Measurements from ENCODE around the gene NDUFB6.
"Not testable (repeated sequence)": the region's sequence is repeated elsewhere in the genome, so short reads cannot be mapped to it uniquely, and the experiment has no call there.

Gene NDUFB6

GRCh38 chr9:32572900-32573523, at the start of gene NDUFB6:
NDUFB6 (minus strand) TSS chr9:32573159; CDS start chr9:32573060, 99 bp downstream.
- peak; percentile 33 for FAIRE-seq

DNA sequence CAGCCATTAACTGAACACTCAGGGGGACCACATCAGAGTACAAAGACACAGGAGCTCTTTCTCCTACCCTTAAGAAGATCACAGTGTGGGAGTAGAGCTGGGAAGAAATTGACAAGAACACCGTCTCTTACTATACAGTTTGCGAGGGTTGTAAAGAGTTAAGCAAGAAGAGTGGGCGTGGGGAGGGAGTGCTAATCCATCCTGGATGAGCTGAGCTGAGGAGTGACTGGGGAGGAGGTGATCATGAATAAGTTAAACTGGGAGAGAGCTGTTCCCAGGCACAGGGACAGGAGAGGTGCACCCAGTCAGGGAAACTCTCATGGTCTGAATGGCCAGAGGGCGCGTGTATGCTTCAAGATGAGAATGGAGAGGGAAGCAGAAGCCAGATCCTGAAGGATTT, 45.3 kb upstream of the NDUFB6 start:
- no peak for FAIRE-seq

GRCh38 chr9:32606811-32607210, 33.9 kb upstream of the NDUFB6 start:
- FAIRE-seq, result no peak

DNA sequence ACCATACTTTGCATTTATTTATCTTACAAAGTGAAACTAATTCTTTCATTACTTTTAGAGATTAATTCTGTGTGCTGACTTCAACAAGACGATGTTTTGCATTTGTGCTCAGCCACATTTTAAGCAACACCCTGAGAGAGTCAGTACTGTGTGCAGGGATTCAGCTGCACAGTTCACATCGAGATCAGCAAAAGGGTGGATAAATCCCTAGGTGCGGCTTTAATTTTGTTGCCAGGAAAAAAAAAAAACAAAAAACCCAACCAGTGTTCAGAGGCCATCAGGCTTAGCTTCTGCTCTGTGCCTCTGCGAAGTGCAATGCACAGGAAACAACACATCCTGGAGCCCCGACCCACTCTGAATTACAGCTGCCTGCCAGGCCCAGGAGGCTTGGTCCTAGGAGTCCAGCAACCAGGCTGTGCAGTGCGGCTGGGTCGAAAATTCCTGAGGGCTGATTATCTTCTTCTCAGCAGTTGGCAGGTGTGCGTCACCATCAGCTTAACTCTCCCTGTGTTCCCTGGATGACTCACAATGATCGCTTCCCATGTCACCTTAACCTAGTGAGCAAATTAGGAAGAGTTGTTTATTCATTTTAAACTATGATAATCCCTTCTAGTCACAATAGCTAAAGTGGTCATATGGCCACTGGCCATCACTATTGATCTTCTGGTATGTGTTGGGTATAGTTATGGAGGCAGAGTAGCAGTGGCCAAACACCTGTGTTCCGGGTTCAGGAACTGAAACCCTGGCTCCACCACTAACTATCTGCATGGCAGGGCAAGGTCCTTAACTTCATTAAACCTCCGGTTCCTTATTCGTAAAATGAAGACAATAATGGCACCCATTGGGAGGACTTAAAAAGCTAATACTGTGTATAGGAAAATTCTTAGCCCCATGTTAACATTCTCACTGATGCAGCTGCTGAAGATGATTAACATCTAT, 31.2 kb upstream of the NDUFB6 start:
- no peak for FAIRE-seq

DNA sequence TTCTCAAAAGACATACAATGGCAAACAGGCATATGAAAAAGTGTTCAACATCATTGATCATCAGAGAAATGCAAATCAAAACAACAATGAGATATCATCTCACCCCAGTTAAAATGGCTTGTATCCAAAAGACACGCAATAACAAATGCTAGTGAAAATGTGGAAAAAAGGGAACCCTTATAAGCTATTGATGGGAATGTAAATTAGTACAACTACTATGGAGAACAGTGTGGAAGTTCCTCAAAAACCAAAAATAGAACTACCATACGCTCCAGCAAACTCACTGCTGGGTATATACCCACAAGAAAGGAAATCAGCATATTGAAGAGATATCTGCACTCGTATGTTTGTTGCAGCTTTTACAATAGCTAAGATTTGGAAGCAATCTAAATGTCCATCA, 26.1 kb upstream of the NDUFB6 start:
- not testable (repeated sequence) for FAIRE-seq

- FAIRE-seq, result no peak
Measured at GRCh38 chr9:32596936-32597335, 24.0 kb upstream of the NDUFB6 start.

DNA sequence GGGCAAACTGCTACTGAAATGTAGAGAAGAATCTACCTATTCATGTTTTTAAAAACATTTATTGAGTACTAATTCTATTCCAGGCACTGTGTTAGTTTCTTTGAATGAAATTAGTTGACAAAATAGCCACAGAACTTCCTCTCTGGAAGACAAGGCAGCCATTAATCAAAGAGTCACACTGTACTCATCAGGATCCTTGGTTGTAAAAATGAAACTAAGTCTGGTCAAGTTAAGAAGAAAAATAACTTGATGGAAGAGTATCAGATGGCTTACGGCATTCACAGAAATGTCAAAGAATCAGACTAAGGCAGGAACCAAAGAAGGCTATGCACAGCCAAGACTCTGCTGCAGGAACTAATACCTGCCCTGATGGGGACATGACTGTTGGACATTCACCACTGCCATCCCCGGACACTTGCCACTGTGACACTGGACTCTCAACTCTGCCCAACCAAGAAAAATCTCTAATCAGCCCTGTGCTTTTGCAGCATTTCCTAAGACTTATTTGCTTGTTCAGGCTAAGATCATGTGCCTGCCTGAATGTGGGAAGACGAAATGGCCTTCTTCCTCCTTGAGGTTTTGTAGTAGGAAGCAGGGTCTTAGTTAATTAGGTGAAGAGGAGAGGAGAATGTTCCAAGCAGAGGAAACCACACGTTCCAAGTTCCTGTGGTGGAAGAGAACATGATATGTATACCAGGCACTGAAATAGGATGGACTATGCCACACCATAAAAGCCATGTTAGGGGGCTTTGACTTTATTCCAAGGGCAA, 23.3 kb upstream of the NDUFB6 start:
- FAIRE-seq, result no peak

DNA sequence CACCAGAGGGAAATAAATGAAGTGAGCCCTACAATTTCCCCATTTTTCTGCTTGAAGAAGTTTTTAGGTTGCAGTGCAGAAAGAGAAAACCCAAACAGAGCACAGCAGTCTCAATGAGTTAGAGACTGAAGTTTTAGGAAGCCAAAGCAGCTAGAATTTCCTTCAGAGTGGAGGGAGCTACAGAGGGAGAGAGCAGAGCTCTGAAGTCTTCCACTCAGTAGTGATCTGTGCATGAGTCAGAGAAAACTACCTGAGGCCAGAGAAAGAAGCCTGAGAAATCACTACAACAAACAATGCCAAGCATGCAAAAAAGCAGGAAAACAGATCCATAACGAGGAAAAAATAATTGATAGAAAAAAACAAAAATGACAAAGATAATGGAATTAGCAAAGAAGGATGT, 17.9 kb upstream of the NDUFB6 start:
- FAIRE-seq, result no peak

GRCh38 chr9:32590476-32590875, 17.5 kb upstream of the NDUFB6 start:
- no peak for FAIRE-seq

GRCh38 chr9:32589083-32589723, 16.2 kb upstream of the NDUFB6 start:
- peak; percentile 66 for FAIRE-seq

GRCh38 chr9:32587901-32588300, 14.9 kb upstream of the NDUFB6 start:
- FAIRE-seq, result no peak

- no peak for FAIRE-seq
Measured at GRCh38 chr9:32584784-32585183, 11.8 kb upstream of the NDUFB6 start.

DNA sequence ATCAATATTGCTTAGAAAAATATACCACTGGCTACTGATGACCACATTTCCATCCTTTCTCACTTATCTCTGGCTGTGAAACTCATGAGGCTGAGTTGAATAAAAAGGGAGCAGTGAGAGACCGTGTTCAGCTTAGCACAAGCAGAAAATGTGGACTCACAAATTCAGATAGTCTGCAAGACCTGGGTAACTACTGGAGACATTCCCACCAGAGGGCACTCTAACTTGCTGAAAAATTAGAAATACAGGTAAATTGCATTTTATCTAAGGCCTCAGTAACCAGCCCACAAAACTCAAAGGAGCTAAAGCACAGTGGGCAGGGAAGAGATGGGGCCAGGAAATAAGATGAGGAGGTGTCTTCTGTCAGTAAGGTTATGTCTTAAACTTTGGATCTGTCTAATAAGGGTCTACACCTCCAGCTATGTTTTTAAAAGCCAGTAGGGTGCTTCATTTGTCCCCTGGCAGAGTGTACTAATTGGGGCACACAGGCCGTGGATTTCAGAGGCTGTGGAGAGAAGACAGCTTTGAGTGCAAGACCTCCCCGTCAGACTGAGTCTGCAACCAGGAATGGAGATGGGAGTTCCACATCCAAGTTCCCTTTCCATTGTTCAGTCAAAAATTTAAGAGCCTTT, 8.7 kb upstream of the NDUFB6 start:
- FAIRE-seq, result no peak

GRCh38 chr9:32580631-32581300, 7.8 kb upstream of the NDUFB6 start:
- FAIRE-seq, result no peak

DNA sequence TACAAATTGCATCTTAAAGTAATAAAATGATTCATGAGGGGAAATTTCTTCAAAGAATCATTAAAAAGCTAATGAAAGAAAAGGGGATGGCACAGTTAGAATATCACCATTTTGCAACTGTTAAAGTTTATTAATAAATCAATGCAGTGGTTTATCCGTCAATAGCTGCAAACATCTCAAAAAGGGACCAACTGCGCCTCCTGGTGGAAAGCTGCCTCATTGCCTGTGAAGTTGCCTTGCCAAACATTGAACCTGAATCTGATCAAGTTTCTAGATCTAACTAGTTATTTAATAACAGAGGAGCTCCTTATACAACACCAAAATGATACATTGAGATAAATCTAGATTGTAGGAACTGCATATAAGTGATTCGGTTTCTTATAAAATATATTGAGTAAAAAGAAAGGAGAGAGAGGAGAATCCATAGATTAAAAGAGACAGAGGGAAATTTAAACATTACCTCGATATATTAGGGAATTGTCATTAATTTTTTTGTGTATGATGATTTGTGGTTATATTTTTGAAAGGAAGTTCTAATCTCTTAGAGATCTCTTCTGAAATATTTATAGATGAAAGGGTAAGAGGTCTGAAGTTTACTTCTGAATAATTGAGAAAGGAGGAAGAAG, 6.9 kb upstream of the NDUFB6 start:
- FAIRE-seq, result peak; percentile 36

DNA sequence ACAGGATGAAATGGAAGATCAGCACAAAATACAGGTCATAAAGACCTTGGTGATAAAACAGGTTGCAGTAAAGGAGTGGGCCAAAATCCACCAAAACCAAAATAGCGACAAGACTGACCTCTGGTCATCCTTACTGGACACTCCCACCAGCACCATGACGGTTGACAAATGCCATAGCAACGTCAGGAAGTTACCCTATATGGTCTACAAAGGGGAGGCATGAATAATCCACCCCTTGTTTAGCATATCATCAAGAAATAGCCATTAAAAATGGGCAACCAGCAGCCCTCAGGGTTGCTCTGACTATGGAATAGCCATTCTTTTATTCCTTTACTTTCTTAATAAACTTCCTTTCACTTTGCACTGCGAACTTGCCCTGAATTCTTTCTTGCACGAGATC, 6.0 kb upstream of the NDUFB6 start:
- FAIRE-seq, result no peak

GRCh38 chr9:32577316-32577715, 4.4 kb upstream of the NDUFB6 start:
- FAIRE-seq, result no peak

- no peak for FAIRE-seq
Measured at GRCh38 chr9:32574858-32575257, 1.9 kb upstream of the NDUFB6 start.

GRCh38 chr9:32573821-32574220, 862 bp upstream of the NDUFB6 start:
- no peak for FAIRE-seq

- peak; percentile 52 for FAIRE-seq
Measured at GRCh38 chr9:32571969-32572899, 725 bp downstream of the NDUFB6 start.

Data from TTC549 (cell line).